HUES64 (cell line): ENCODE results near the gene CNPY3.
A peak's percentile ranks its signal among the peaks of the same experiment; 100 is the strongest.

Experiments used
- H3K27ac ChIP-seq: 2 replicates; pipeline ENCODE4 v1.7.0; 2013; ENCODE audit warnings: low read depth, low read length, inconsistent platforms
- H3K27me3 ChIP-seq: 2 replicates; pipeline ENCODE4 v1.6.1; 2013; ENCODE audit warnings: mild to moderate bottlenecking, low read length; ENCODE audit not compliant: insufficient read depth
- H3K36me3 ChIP-seq: 2 replicates; pipeline ENCODE4 v1.6.1; 2013; ENCODE audit warnings: mild to moderate bottlenecking, low read length; ENCODE audit not compliant: insufficient read depth
- H3K4me1 ChIP-seq: 2 replicates; pipeline ENCODE4 v1.6.1; 2013; ENCODE audit warnings: mild to moderate bottlenecking, low read length, moderate library complexity; ENCODE audit not compliant: insufficient read depth
- H3K4me3 ChIP-seq: 2 replicates; pipeline ENCODE4 v1.5.1; 2013; ENCODE audit warnings: mild to moderate bottlenecking, low read length, moderate library complexity
- H3K9ac ChIP-seq: 2 replicates; pipeline ENCODE4 v1.6.1; 2013; ENCODE audit warnings: mild to moderate bottlenecking, low read depth, low read length
- H3K9me3 ChIP-seq: 2 replicates; pipeline ENCODE4 v1.6.1; 2013; ENCODE audit warnings: low read depth, low read length; ENCODE audit not compliant: insufficient read depth
- WGBS: fragments of 150-250, 120-280 bp; methylation state at CpG from one replicate; pipeline ENCODE4 v1.1.7; 2013; ENCODE audit warnings: missing lambda C conversion rate; 5-methylcytosine and 5-hydroxymethylcytosine counted together

Gene CNPY3

GRCh38 chr6:42970871-42971612 lies 41.8 kb downstream of the CNPY3 start:
- Histone ChIP-seq H3K9ac (peak overlapping the region; percentile 22; the same call in 1 of the 2 replicates), H3K27me3 (no peaks in the 10 kb centered on the region), H3K27ac (0 out of 2 replicates have a peak overlapping the region, but pooled peaks have one; percentile 16), H3K4me3 (no peak overlapping the region), H3K9me3 (no peaks in the 10 kb centered on the region), H3K4me1 (no peaks in the 10 kb centered on the region; the same call in 1 of the 2 replicates), H3K36me3 (no peaks in the 10 kb centered on the region)
- WGBS: 90% methylated on average over 4 of the region's 4 CpGs

- Histone ChIP-seq H3K36me3 (no peaks in the 10 kb centered on the region), H3K4me1 (no peaks in the 10 kb centered on the region; the same call in 1 of the 2 replicates), H3K9me3 (no peaks in the 10 kb centered on the region), H3K4me3 (no peak overlapping the region), H3K9ac (no peak overlapping the region), H3K27me3 (no peaks in the 10 kb centered on the region), H3K27ac (no peak overlapping the region)
- WGBS: 92% methylated on average over 3 of the region's 3 CpGs
Observed at GRCh38 chr6:42971746-42972327, 42.6 kb downstream of the CNPY3 start.

GRCh38 chr6:42973926-42974325 lies 44.6 kb downstream of the CNPY3 start:
- Histone ChIP-seq H3K27ac (no peak overlapping the region), H3K4me3 (no peak overlapping the region), H3K9ac (no peak overlapping the region), H3K36me3 (no peaks in the 10 kb centered on the region), H3K9me3 (no peaks in the 10 kb centered on the region), H3K27me3 (no peaks in the 10 kb centered on the region), H3K4me1 (no peaks in the 10 kb centered on the region; the same call in 1 of the 2 replicates)
- WGBS: 96% methylated on average over 3 of the region's 3 CpGs

- WGBS: 91% methylated on average over 5 of the region's 5 CpGs
- no peaks in the 10 kb centered on the region for H3K27me3 ChIP-seq
- H3K36me3 ChIP-seq: no peaks in the 10 kb centered on the region
- H3K4me1 ChIP-seq: peaks cover 7% of the 10 kb centered on the region; the same call in 1 of the 2 replicates
- H3K9ac ChIP-seq: no peak overlapping the region
- no peak overlapping the region for H3K4me3 ChIP-seq
- no peaks in the 10 kb centered on the region for H3K9me3 ChIP-seq
- H3K27ac ChIP-seq: no peak overlapping the region
Observed at GRCh38 chr6:42974919-42975505, 45.7 kb downstream of the CNPY3 start.

GRCh38 chr6:42978487-42978838 lies 49.2 kb downstream of the CNPY3 start:
- Histone ChIP-seq H3K9ac (peak overlapping the region; percentile 61), H3K27me3 (no peaks in the 10 kb centered on the region), H3K9me3 (no peaks in the 10 kb centered on the region), H3K4me1 (peaks cover 7% of the 10 kb centered on the region; the same call in 1 of the 2 replicates), H3K4me3 (peak overlapping the region; percentile 61), H3K27ac (no peak overlapping the region), H3K36me3 (no peaks in the 10 kb centered on the region)
- WGBS: 2% methylated on average over 28 of the region's 28 CpGs

- H3K4me1 ChIP-seq: peaks cover 7% of the 10 kb centered on the region; the same call in 1 of the 2 replicates
- no peaks in the 10 kb centered on the region for H3K9me3 ChIP-seq
Observed at GRCh38 chr6:42978839-42979522, 49.7 kb downstream of the CNPY3 start, which contains the start of gene PEX6. Gene PEX6 (minus strand): TSS chr6:42979181. CDS start chr6:42979150, 31 bp downstream.

GRCh38 chr6:42979523-42980177 lies 50.4 kb downstream of the CNPY3 start:
- H3K27me3 ChIP-seq: no peaks in the 10 kb centered on the region
- H3K9me3 ChIP-seq: no peaks in the 10 kb centered on the region
- no peaks in the 10 kb centered on the region for H3K36me3 ChIP-seq
- peak overlapping the region; percentile 61 for H3K4me3 ChIP-seq
- 69% methylated on average over 9 of the region's 9 CpGs for WGBS
- H3K4me1 ChIP-seq: peaks cover 7% of the 10 kb centered on the region; the same call in 1 of the 2 replicates
- H3K9ac ChIP-seq: peak overlapping the region; percentile 61
- peak overlapping the region; percentile 29; the same call in 1 of the 2 replicates for H3K27ac ChIP-seq

More at GRCh38 chr6:42978839-42979522, 49.7 kb downstream of the CNPY3 start, which contains the start of gene PEX6:
- peak within 1 kb of the TSS; percentile 61 for H3K9ac ChIP-seq
- H3K27ac ChIP-seq: peak within 1 kb of the TSS; percentile 29; the same call in 1 of the 2 replicates
- 1% methylated on average over 59 of the region's 59 CpGs for WGBS
- peak within 1 kb of the TSS; percentile 61 for H3K4me3 ChIP-seq
- no peaks in the 10 kb centered on the region for H3K36me3 ChIP-seq
- no peaks in the 10 kb centered on the region for H3K27me3 ChIP-seq

- H3K9ac ChIP-seq: no peak overlapping the region
- H3K36me3 ChIP-seq: no peaks in the 10 kb centered on the region
- no peak overlapping the region for H3K4me3 ChIP-seq
- H3K27ac ChIP-seq: no peak overlapping the region
- no peaks in the 10 kb centered on the region for H3K27me3 ChIP-seq
- WGBS: 89% methylated on average over 5 of the region's 5 CpGs
- H3K9me3 ChIP-seq: no peaks in the 10 kb centered on the region
- peaks cover 7% of the 10 kb centered on the region; the same call in 1 of the 2 replicates for H3K4me1 ChIP-seq
Observed at GRCh38 chr6:42981836-42982235, 52.6 kb downstream of the CNPY3 start.

GRCh38 chr6:42984001-42984923 lies 55.0 kb downstream of the CNPY3 start, which contains the start of gene PPP2R5D:
Gene PPP2R5D (plus strand): TSS chr6:42984570. CDS start chr6:42984678, 108 bp downstream.
- Histone ChIP-seq H3K4me1 (peaks cover 7% of the 10 kb centered on the region; the same call in 1 of the 2 replicates), H3K27me3 (no peaks in the 10 kb centered on the region), H3K27ac (peak within 1 kb of the TSS; percentile 73), H3K9me3 (no peaks in the 10 kb centered on the region), H3K9ac (peak within 1 kb of the TSS; percentile 77), H3K4me3 (peak within 1 kb of the TSS; percentile 75), H3K36me3 (peaks cover 8% of the 10 kb centered on the region; the same call in 1 of the 2 replicates)
- under 1% methylated on average over 59 of the region's 59 CpGs for WGBS
